AG09309 (cell line): ENCODE results near the gene DNAH17.

ENCODE experiments used
- DNase-seq: peaks from one replicate; pipeline ENCODE4 v3.0.0-alpha.2; 2010; ENCODE audit warnings: low read depth
- H3K4me3 ChIP-seq: 2 replicates; pipeline ENCODE4 v1.5.1; 2011; ENCODE audit warnings: mild to moderate bottlenecking, low read depth, low read length, moderate library complexity; ENCODE audit not compliant: control insufficient read depth
- TF ChIP-seq, protein P1 (sequence below): IDR thresholded peaks from 2 replicates; pipeline ENCODE4 v1.5.1; 2011; ENCODE audit warnings: mild to moderate bottlenecking, low read depth, low read length, inconsistent platforms; ENCODE audit not compliant: insufficient read depth, control insufficient read depth; ENCODE audit errors: missing control alignments

Gene DNAH17

DNA sequence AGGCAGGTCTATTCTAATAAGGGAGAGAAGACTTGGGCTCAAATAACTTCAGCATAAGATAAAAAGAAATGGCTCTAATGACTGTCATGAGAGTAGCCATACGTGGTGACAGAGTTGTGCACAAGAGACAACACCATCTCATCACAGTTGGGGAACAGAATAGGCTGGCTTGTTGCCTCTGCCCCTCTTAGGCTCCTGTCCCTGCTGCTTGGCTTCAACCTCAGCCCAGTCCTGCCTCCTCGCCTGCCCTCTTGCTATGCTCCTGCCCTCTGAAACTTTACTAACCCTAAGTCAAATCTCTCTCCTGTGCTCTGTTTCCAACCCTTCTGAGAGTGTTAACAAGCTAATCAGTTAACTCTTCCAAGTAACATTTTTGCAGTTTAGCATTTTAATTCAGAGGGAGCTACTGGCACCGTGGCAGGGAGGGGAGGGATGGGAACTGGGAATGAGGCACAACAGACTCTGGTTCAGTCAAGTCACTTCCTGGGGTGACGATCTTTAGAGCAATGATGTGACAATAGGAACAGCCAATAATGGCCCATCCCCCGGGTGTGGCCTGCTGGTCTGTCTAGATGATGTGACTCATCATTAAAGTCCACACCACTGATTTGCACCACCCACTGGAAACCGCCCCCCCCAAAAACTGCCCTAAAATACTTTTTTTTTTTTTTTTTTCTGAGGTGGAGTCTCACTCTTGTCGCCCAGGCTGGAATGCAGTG, 35.5 kb downstream of the DNAH17 start:
- DNase-seq = no peak
- no peak overlapping the region for H3K4me3 ChIP-seq
- TF ChIP-seq, protein P1, sequence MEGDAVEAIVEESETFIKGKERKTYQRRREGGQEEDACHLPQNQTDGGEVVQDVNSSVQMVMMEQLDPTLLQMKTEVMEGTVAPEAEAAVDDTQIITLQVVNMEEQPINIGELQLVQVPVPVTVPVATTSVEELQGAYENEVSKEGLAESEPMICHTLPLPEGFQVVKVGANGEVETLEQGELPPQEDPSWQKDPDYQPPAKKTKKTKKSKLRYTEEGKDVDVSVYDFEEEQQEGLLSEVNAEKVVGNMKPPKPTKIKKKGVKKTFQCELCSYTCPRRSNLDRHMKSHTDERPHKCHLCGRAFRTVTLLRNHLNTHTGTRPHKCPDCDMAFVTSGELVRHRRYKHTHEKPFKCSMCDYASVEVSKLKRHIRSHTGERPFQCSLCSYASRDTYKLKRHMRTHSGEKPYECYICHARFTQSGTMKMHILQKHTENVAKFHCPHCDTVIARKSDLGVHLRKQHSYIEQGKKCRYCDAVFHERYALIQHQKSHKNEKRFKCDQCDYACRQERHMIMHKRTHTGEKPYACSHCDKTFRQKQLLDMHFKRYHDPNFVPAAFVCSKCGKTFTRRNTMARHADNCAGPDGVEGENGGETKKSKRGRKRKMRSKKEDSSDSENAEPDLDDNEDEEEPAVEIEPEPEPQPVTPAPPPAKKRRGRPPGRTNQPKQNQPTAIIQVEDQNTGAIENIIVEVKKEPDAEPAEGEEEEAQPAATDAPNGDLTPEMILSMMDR = no peak

DNA sequence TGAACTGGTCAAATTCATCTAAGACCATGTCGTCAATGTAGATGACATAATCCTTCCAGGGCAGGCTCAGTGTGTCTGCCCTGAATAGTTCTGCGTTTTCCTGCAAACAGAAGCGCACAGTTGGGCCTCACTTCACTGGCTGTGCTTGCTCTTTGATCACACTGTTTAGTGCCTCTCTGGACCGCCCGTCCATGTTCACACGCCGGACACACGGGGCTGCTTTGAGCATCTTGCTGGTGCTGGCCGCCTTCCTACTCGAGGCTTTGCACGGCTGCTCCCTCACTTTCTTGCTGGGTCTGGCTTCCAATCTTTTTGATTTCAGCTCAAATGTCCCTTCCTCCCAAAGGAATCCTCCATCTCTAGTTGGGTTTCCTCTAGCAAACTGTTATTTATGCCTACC, 37.4 kb downstream of the DNAH17 start:
- H3K4me3 ChIP-seq = no peak overlapping the region
- DNase-seq = no peak
- TF ChIP-seq, protein P1 = no peak

DNA sequence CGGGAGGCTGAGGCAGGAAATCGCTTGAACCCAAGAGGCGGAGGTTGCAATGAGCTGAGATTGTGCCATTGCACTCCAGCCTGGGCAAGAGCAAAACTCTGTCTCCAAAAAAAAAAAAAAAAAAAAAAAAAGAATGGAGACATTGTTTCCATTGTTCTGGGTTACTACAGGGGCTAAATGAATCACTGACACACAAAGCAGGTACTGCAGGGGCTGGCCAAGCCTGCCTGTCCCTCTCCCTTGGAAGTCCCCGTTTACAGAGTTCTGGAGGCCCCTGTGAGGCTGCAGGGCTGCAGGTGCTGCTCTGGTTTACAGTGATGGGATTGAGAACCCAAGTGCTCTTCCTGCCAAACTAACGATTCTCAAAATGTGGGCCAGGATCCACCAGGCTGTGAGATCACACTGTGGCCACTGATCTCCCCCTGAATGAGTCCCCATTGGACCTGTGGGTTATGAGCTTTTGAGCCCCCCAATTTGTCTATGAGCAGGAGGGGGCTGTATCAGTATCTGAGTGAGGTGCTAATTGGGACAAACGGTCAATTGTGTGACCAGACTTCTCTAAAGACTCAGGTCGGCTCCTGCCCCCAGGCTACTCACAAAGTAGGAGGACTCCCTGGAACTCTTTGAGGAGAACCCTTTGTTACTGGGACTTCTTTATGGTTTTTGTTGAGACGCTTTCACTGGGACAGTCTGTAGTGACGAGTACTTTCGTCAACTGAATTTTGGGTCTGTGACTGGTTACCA, 39.0 kb downstream of the DNAH17 start:
- DNase-seq = no peak
- TF ChIP-seq, protein P1 = no peak

DNA sequence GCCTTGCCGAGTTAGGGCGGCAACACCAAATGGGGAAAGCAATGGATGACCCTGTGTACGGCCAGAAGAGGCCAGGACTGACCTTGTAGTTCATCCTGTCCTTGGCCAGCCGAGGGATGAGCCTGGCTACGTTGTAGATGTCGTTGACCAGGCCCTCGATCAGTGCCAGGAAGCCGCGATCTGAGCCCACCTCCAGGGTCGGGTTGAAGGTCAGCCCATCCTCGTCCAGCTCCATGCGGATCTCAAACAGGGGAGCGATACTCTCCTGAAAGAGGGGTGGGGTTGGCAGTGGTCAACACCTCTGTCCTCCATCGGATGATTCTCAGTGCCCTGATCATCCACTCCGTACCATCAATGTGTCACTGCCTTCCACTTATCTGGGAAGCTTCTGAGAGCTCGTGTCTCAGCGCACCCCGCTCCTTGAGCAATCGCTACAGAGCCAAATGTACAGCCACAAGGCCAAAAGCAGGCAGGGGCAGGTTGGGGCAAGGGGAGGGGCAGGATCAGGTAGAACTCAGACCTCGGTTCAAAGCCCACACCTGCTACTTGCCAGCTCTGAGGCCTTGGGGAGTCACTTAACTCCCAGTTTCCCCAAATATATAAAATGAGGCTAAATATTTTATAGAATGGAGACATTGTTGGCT, 39.9 kb downstream of the DNAH17 start:
- TF ChIP-seq, protein P1 = no peak
- no peak for DNase-seq
- H3K4me3 ChIP-seq = no peak overlapping the region

More for the DNA sequence above, 39.0 kb downstream of the DNAH17 start:
- H3K4me3 ChIP-seq = no peak overlapping the region

DNA sequence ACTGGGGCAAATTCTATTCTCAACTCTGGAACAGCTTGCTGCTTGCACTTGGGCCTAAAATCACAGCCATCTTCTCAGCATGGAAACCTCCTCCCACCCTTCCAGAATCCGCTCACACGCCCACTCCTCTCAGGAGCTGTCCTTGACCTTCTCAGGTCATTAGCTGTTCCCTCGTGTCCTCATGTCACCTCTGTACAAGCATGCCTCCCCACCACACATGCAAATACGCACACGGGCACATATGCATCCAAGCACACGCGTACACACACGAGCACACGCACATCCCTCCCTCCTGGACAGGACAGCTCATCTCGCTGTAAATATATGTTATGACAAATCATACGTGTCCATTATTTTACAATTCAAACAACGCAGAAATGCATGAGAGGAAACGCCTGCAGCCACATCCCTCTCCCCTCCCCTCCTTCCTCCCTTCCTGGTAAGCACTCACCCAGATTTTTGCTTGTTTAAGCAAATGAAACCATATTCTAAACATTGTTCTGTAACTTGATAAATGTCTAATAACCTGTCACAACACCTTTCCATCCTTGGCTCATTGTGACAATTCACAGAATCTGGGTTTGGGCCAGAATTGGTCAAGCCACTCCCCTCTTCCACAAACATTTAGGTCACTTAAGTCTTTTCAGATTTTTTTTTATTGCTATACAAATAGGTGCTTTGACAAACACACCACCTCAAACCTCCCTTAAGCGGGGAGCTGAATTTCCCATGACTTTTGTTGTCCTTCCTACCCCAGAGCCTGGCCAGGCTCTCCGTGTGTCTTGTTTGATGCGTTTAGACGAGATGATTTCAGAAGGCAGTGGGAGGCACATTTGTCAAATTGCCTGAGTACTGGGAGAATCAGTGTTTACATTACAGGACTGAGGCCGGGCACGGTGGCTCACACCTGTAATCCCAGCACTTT, 41.7 kb downstream of the DNAH17 start:
- DNase-seq = no peak
- H3K4me3 ChIP-seq = no peak overlapping the region
- TF ChIP-seq, protein P1 = no peak
